Osteoblast (primary cell): Measurements from ENCODE around the gene MPG. TPM values are rescaled to one million over a fixed set of nuclear protein-coding genes. Genes with fewer than 3 reads are reported as not detected.

Source experiments
- DNase-seq: peaks from one replicate; pipeline ENCODE4 v3.0.0; 2011; ENCODE audit warnings: low spot score, mixed read lengths; ENCODE audit not compliant: insufficient read length; ENCODE audit errors: missing footprints
- H2AFZ ChIP-seq: 2 replicates; pipeline ENCODE4 v1.6.0; 2011; ENCODE audit warnings: mild to moderate bottlenecking, low read length
- H3K27ac ChIP-seq: 2 replicates; pipeline ENCODE4 v1.5.1; 2011; ENCODE audit warnings: mild to moderate bottlenecking, low read depth, low read length, moderate library complexity
- H3K27me3 ChIP-seq: 2 replicates; pipeline ENCODE4 v1.6.0; 2012; ENCODE audit warnings: mild to moderate bottlenecking, control low read depth, inconsistent platforms, low read length, moderate library complexity; ENCODE audit not compliant: insufficient read depth
- H3K36me3 ChIP-seq: 2 replicates; pipeline ENCODE4 v1.5.1; 2011; ENCODE audit warnings: mild to moderate bottlenecking, low read length, control low read depth, moderate library complexity; ENCODE audit not compliant: insufficient read depth
- H3K4me1 ChIP-seq: 2 replicates; pipeline ENCODE4 v1.5.1; 2011; ENCODE audit warnings: mild to moderate bottlenecking, low read length, control low read depth, moderate library complexity; ENCODE audit not compliant: insufficient read depth
- H3K4me2 ChIP-seq: 2 replicates; pipeline ENCODE4 v1.6.0; 2011; ENCODE audit warnings: mild to moderate bottlenecking, low read length; ENCODE audit not compliant: insufficient read depth
- H3K4me3 ChIP-seq: fragments of 200-600 bp; sonication (generic); 3 replicates; pipeline ENCODE4 v1.5.1; 2012; ENCODE audit warnings: mild to moderate bottlenecking, low read length, inconsistent platforms; ENCODE audit not compliant: insufficient read depth
- H3K79me2 ChIP-seq: 2 replicates; pipeline ENCODE4 v1.6.0; 2012; ENCODE audit warnings: mild to moderate bottlenecking, low read length, control low read depth, inconsistent platforms; ENCODE audit not compliant: insufficient read depth
- H3K9me3 ChIP-seq: 2 replicates; pipeline ENCODE4 v1.5.1; 2011; ENCODE audit warnings: low read depth, low read length, control low read depth
- H4K20me1 ChIP-seq: 2 replicates; pipeline ENCODE4 v1.6.0; 2012; ENCODE audit warnings: mild to moderate bottlenecking, low read length, control low read depth; ENCODE audit not compliant: insufficient read depth
- total RNA-seq: library from RNA; depleted of rRNA; stranded (reverse); fragments of >200 nt; gene quantifications from 2 replicates; pipeline ENCODE4 v1.2.3, GENCODE V29; 2012
- TF ChIP-seq, protein P1 (sequence below): IDR thresholded peaks from 2 replicates; pipeline ENCODE4 v1.5.1; 2011; ENCODE audit warnings: mild to moderate bottlenecking, low read depth, low read length, moderate library complexity; ENCODE audit errors: extremely low read depth

The MPG gene
- total RNA-seq, 1 donor: 180 TPM

GRCh38 chr16:66309-67182, 11.5 kb upstream of the MPG start:
- Histone ChIP-seq H2AFZ (no peak overlapping the region), H3K79me2 (peaks cover 81% of the 10 kb centered on the region), H3K27ac (no peak overlapping the region), H3K4me2 (no peak overlapping the region), H3K36me3 (peaks cover 29% of the 10 kb centered on the region), H3K4me3 (no peak overlapping the region), H3K4me1 (peaks cover 19% of the 10 kb centered on the region), H3K27me3 (no peaks in the 10 kb centered on the region), H3K9me3 (no peaks in the 10 kb centered on the region), H4K20me1 (peaks cover 79% of the 10 kb centered on the region)
- TF ChIP-seq, protein P1, sequence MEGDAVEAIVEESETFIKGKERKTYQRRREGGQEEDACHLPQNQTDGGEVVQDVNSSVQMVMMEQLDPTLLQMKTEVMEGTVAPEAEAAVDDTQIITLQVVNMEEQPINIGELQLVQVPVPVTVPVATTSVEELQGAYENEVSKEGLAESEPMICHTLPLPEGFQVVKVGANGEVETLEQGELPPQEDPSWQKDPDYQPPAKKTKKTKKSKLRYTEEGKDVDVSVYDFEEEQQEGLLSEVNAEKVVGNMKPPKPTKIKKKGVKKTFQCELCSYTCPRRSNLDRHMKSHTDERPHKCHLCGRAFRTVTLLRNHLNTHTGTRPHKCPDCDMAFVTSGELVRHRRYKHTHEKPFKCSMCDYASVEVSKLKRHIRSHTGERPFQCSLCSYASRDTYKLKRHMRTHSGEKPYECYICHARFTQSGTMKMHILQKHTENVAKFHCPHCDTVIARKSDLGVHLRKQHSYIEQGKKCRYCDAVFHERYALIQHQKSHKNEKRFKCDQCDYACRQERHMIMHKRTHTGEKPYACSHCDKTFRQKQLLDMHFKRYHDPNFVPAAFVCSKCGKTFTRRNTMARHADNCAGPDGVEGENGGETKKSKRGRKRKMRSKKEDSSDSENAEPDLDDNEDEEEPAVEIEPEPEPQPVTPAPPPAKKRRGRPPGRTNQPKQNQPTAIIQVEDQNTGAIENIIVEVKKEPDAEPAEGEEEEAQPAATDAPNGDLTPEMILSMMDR: no peak
- peak; percentile 82 for DNase-seq

- TF ChIP-seq, protein P1: no peak
Measured at GRCh38 chr16:67183-67791, 10.7 kb upstream of the MPG start.

GRCh38 chr16:67884-68789, 9.9 kb upstream of the MPG start:
- peaks cover 86% of the 10 kb centered on the region for H3K79me2 ChIP-seq
- peak overlapping the region; percentile 42 for H3K27ac ChIP-seq
- H3K4me2 ChIP-seq: no peak overlapping the region
- no peak overlapping the region for H2AFZ ChIP-seq
- H3K9me3 ChIP-seq: no peaks in the 10 kb centered on the region
- H3K4me3 ChIP-seq: no peak overlapping the region
- H3K36me3 ChIP-seq: peaks cover 18% of the 10 kb centered on the region
- peaks cover 22% of the 10 kb centered on the region for H3K4me1 ChIP-seq
- H4K20me1 ChIP-seq: peaks cover 80% of the 10 kb centered on the region
- peak; percentile 98 for DNase-seq
- no peaks in the 10 kb centered on the region for H3K27me3 ChIP-seq
- TF ChIP-seq, protein P1: no peak

More at GRCh38 chr16:67183-67791, 10.7 kb upstream of the MPG start:
- H3K27ac ChIP-seq: no peak overlapping the region
- H3K27me3 ChIP-seq: no peaks in the 10 kb centered on the region
- DNase-seq: no peak
- peaks cover 80% of the 10 kb centered on the region for H4K20me1 ChIP-seq
- H3K4me3 ChIP-seq: no peak overlapping the region
- H2AFZ ChIP-seq: no peak overlapping the region
- no peaks in the 10 kb centered on the region for H3K9me3 ChIP-seq
- H3K4me2 ChIP-seq: no peak overlapping the region
- peaks cover 86% of the 10 kb centered on the region for H3K79me2 ChIP-seq
- peaks cover 26% of the 10 kb centered on the region for H3K36me3 ChIP-seq
- peaks cover 19% of the 10 kb centered on the region for H3K4me1 ChIP-seq
